NAMALWA (cell line): ENCODE results near the gene APOA5.

Experiments
- DNase-seq: peaks from one replicate; pipeline ENCODE4 v3.0.0-alpha.2; 2015; ENCODE audit warnings: low spot score

The APOA5 gene

GRCh38 chr11:116797816-116798215 is 6.1 kb upstream of the APOA5 start:
- no peak for DNase-seq

- DNase-seq, result no peak
Measured at GRCh38 chr11:116796548-116796947, 4.9 kb upstream of the APOA5 start.

GRCh38 chr11:116794851-116795250 is 3.2 kb upstream of the APOA5 start:
- no peak for DNase-seq

GRCh38 chr11:116793772-116794097 is 2.1 kb upstream of the APOA5 start:
- DNase-seq, result no peak

- DNase-seq, result peak; percentile 50
Measured at GRCh38 chr11:116792869-116793771, 1.4 kb upstream of the APOA5 start.

GRCh38 chr11:116792144-116792868 is 627 bp upstream of the APOA5 start:
- DNase-seq, result no peak

- DNase-seq, result peak; percentile 68
Measured at GRCh38 chr11:116791002-116791812, 472 bp downstream of the APOA5 start.

GRCh38 chr11:116790167-116791001 is 1.3 kb downstream of the APOA5 start:
- no peak for DNase-seq

GRCh38 chr11:116788975-116789374 is 2.7 kb downstream of the APOA5 start:
- no peak for DNase-seq

- no peak for DNase-seq
Measured at GRCh38 chr11:116788534-116788933, 3.1 kb downstream of the APOA5 start.

- peak; percentile 78 for DNase-seq
Measured at GRCh38 chr11:116787786-116788486, 3.7 kb downstream of the APOA5 start, which contains the start of gene ZPR1. Gene ZPR1 (minus strand): TSS chr11:116788023. CDS start chr11:116787990, 33 bp downstream.

GRCh38 chr11:116787436-116787785 is 4.3 kb downstream of the APOA5 start:
- DNase-seq, result no peak

GRCh38 chr11:116786966-116787365 is 4.7 kb downstream of the APOA5 start:
- DNase-seq, result no peak

- no peak for DNase-seq
Measured at GRCh38 chr11:116786326-116786725, 5.4 kb downstream of the APOA5 start.

GRCh38 chr11:116782728-116783127 is 9.0 kb downstream of the APOA5 start:
- no peak for DNase-seq

- DNase-seq, result no peak
Measured at GRCh38 chr11:116778556-116778955, 13.1 kb downstream of the APOA5 start.

- no peak for DNase-seq
Measured at GRCh38 chr11:116777056-116777455, 14.6 kb downstream of the APOA5 start.

- DNase-seq, result no peak
Measured at GRCh38 chr11:116776522-116776984, 15.1 kb downstream of the APOA5 start.

- no peak for DNase-seq
Measured at GRCh38 chr11:116775975-116776374, 15.7 kb downstream of the APOA5 start.

GRCh38 chr11:116774661-116775060 is 17.0 kb downstream of the APOA5 start:
- DNase-seq, result no peak
